MM.1S (cell line): Measurements from ENCODE around the gene SHISA6.

Experiments used
- EZH2 ChIP-seq: fragments of 300-600 bp; sonication (generic); optimal IDR thresholded peaks from 2 replicates; pipeline ENCODE3; 2017; ENCODE audit warnings: low read depth, mild to moderate bottlenecking, antibody characterized with exemption, low read length, mixed read lengths
- TF ChIP-seq, protein P1 (sequence below): fragments of 300-600 bp; sonication (generic); IDR thresholded peaks from 2 replicates; pipeline ENCODE4 v1.5.1; 2016; ENCODE audit warnings: antibody characterized with exemption, low read length, mixed read lengths

DNA sequence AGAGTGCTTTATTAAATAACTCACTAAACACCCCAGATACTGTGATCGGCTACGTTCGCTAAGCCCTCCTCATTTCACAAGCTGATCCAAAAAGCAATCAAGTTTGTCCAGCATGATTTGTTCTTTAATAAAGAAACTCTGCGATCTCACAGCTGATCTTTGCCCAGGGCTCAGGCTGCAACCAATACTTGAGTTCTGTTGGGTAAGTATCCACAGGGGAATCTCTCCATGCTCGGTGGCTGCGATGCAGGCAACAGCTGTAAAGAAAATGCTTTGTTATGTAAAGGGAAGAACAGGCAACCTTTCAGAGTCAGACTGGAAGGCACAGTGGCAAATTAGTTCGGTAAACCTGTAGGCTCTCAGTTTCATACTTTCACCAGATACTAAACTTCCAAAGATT lies 67.5 kb downstream of the SHISA6 start:
- TF ChIP-seq, protein P1, sequence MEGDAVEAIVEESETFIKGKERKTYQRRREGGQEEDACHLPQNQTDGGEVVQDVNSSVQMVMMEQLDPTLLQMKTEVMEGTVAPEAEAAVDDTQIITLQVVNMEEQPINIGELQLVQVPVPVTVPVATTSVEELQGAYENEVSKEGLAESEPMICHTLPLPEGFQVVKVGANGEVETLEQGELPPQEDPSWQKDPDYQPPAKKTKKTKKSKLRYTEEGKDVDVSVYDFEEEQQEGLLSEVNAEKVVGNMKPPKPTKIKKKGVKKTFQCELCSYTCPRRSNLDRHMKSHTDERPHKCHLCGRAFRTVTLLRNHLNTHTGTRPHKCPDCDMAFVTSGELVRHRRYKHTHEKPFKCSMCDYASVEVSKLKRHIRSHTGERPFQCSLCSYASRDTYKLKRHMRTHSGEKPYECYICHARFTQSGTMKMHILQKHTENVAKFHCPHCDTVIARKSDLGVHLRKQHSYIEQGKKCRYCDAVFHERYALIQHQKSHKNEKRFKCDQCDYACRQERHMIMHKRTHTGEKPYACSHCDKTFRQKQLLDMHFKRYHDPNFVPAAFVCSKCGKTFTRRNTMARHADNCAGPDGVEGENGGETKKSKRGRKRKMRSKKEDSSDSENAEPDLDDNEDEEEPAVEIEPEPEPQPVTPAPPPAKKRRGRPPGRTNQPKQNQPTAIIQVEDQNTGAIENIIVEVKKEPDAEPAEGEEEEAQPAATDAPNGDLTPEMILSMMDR, result no peak
- TF ChIP-seq EZH2, result no peak
